HepG2 (cell line): Measurements from ENCODE around the gene NMNAT1. TPM values are rescaled to one million over a fixed set of nuclear protein-coding genes. Genes with fewer than 3 reads are reported as not detected.

Experiments
- ATAC-seq: fragments of 200-7000 bp; cut with Tn5 transposase; 3 replicates; pipeline ENCODE4 v1.9.1; 2020; ENCODE audit warnings: mild to moderate bottlenecking, moderate library complexity
- BruUV-seq: library from RNA; stranded (reverse); fragments of 400-500 nt; replicated peaks from 2 replicates; lab custom pipeline; 2021; lab: Mats Ljungman, UMichigan
- CTCF ChIA-PET: fragments of 300-600 bp; formaldehyde crosslinking; extraction: SDS; loops from one replicate; lab custom pipeline; 2021; ENCODE audit warnings: low total read pairs, inconsistent platforms, low intra/inter-chr PET ratio; lab: Yijun Ruan, JAX
- POLR2A ChIA-PET: fragments of 350-600 bp; sonication (Branson Sonifier 250); formaldehyde crosslinking; loops from one replicate; lab custom pipeline; 2020; ENCODE audit warnings: antibody characterized with exemption, inconsistent platforms; lab: Yijun Ruan, JAX
- DNase-seq: peaks from one replicate; pipeline ENCODE4 v3.0.0-alpha.2; 2015; ENCODE audit warnings: low spot score
- FAIRE-seq: peaks from 3 replicates; lab custom pipeline; 2011; peaks lifted over from hg19 to GRCh38; lab: Jason Lieb, UNC
- H2AFZ ChIP-seq: one replicate; pipeline ENCODE4 v1.6.1; 2011; ENCODE audit warnings: low read length, inconsistent platforms
- H3K27ac ChIP-seq: fragments of 300-600 bp; 3 replicates; pipeline ENCODE4 v1.8.0; 2011; ENCODE audit warnings: mixed run types, mild to moderate bottlenecking, mixed read lengths, low read length, inconsistent platforms; ENCODE audit not compliant: insufficient read depth; ENCODE audit errors: extremely low read length
- H3K27me3 ChIP-seq, 2 experiments: fragments of 200-600 bp in 1 of 2; 2 replicates in 1 of 2; 3 replicates in 1 of 2; pipeline versions ENCODE4 v1.6.0 to v1.8.0; 2011; ENCODE audit warnings: low read length in 2 of 2, mild to moderate bottlenecking in 2 of 2, moderate library complexity in 2 of 2, inconsistent platforms in 1 of 2; ENCODE audit not compliant: insufficient read depth in 2 of 2, control insufficient read depth in 1 of 2
- H3K36me3 ChIP-seq, 2 experiments: fragments of 200-600 bp in 1 of 2; replicated peaks in 1 of 2; 2 replicates in 1 of 2; 3 replicates in 1 of 2; pipeline versions ENCODE4 v1.5.1 to v1.8.0; 2011; ENCODE audit warnings: low read length in 2 of 2, inconsistent platforms in 1 of 2; ENCODE audit not compliant: insufficient read depth in 2 of 2, control insufficient read depth in 1 of 2
- H3K4me1 ChIP-seq: 2 replicates; pipeline ENCODE4 v1.5.1; 2012; ENCODE audit warnings: low read length, inconsistent platforms; ENCODE audit not compliant: insufficient read depth
- H3K4me2 ChIP-seq: 2 replicates; pipeline ENCODE4 v1.6.0; 2011; ENCODE audit warnings: low read depth, low read length, inconsistent platforms
- H3K4me3 ChIP-seq, 3 experiments: fragments of 200-600 bp in 1 of 3; sonication (generic), shearing (Covaris generic) in 1 of 3; replicated peaks in 1 of 3; 2 replicates each; pipeline ENCODE4 v1.5.1; 2011 to 2016; ENCODE audit warnings: low read length in 3 of 3, inconsistent platforms in 2 of 3, low read depth in 2 of 3, mild to moderate bottlenecking in 2 of 3, control low read depth in 1 of 3, mixed read lengths in 1 of 3; ENCODE audit not compliant: insufficient read depth in 1 of 3
- H3K79me2 ChIP-seq: one replicate; pipeline ENCODE4 v1.6.1; 2011; ENCODE audit warnings: low read length, inconsistent platforms; ENCODE audit not compliant: insufficient read depth
- H3K9ac ChIP-seq: 2 replicates; pipeline ENCODE4 v1.6.0; 2011; ENCODE audit warnings: mild to moderate bottlenecking, low read depth, low read length, inconsistent platforms; ENCODE audit not compliant: insufficient read depth
- H3K9me3 ChIP-seq: 2 replicates; pipeline ENCODE4 v1.5.1; 2012; ENCODE audit warnings: mild to moderate bottlenecking, low read length
- H4K20me1 ChIP-seq: 2 replicates; pipeline ENCODE4 v1.6.0; 2011; ENCODE audit warnings: inconsistent platforms, mild to moderate bottlenecking, low read length, moderate library complexity; ENCODE audit not compliant: insufficient read depth
- JUN ChIP-seq: sonication (generic); formaldehyde crosslinking; IDR thresholded peaks from 2 replicates; pipeline ENCODE4 v1.4.0; 2020; ENCODE audit warnings: mild to moderate bottlenecking, missing genetic modification reagents
- KDM5B ChIP-seq: sonication (generic); formaldehyde crosslinking; IDR thresholded peaks from 2 replicates; pipeline ENCODE4 v1.4.0; 2020; ENCODE audit warnings: missing genetic modification reagents, mild to moderate bottlenecking, borderline replicate concordance
- PATZ1 ChIP-seq: sonication (generic); formaldehyde crosslinking; IDR thresholded peaks from 2 replicates; pipeline ENCODE4 v1.4.0; 2020; ENCODE audit warnings: missing genetic modification reagents
- ZNF772 ChIP-seq: sonication (generic); formaldehyde crosslinking; IDR thresholded peaks from 2 replicates; pipeline ENCODE4 v1.5.0; 2020; ENCODE audit warnings: mild to moderate bottlenecking, missing genetic modification reagents
- WGBS: methylation state at CpG from one replicate; pipeline ENCODE4 v1.1.6; 2017; ENCODE audit warnings: low lambda C conversion rate; 5-methylcytosine and 5-hydroxymethylcytosine counted together
- in situ Hi-C: cut with HindIII; loops from 2 replicates; pipeline ENCODE4 v1.10.0; 2017; ENCODE audit warnings: low pct_unique_long_range_greater_than_20kb; ENCODE audit not compliant: extremely low pct_ligation_motif_present
- intact Hi-C: fragments of 100-400 bp; cut with micrococcal nuclease; formaldehyde crosslinking; loops from one replicate; pipeline ENCODE4 v1.10.0; 2022; ENCODE audit not compliant: unreplicated experiment
- polyA plus RNA-seq, 8 experiments: library from polyadenylated mRNA; depleted of rRNA in 3 of 8; stranded (reverse) in 7 of 8; unstranded in 1 of 8; fragments of >200 nt; fragmentation: Illumina TruSeq in 4 of 8; extraction: Trizol in 4 of 8; gene quantifications; 2 replicates each; pipeline versions ENCODE4 v1.2.1 to v1.2.3, GENCODE V29; 2011 to 2016; ENCODE audit warnings: low read depth in 4 of 8, missing spikeins in 1 of 8, mixed read lengths in 1 of 8; ENCODE audit not compliant: insufficient read depth in 1 of 8
- total RNA-seq, 5 experiments: library from RNA; depleted of rRNA; stranded (reverse); fragments of >200 nt; fragmentation: Illumina TruSeq; extraction: Trizol; gene quantifications; 2 replicates each; pipeline ENCODE4 v1.2.3, GENCODE V29; 2016; ENCODE audit warnings: low read depth in 1 of 5

Gene NMNAT1
- total and polyA plus RNA-seq, 2 of the 13 experiments (the other 11 are each of a cell fraction or from before 2014, with no cell fraction given), result 5.6 to 12.2 TPM

- Histone ChIP-seq H3K4me3 (no peak overlapping the region), H3K9me3 (no peaks in the 10 kb centered on the region), H3K36me3 (no peaks in the 10 kb centered on the region; a peak in 1 of 5 replicates), H4K20me1 (peaks cover 4% of the 10 kb centered on the region; the same call in 1 of the 2 replicates), H3K27ac (peak overlapping the region; percentile 56), H3K27me3 (no peaks in the 10 kb centered on the region; a peak in 1 of 5 replicates), H3K79me2 (peaks cover 56% of the 10 kb centered on the region), H3K9ac (no peak overlapping the region), H3K4me2 (peak overlapping the region; percentile 83), H3K4me1 (peaks cover 71% of the 10 kb centered on the region), H2AFZ (no peak overlapping the region)
- intact Hi-C loops, result loop anchor here (5.0 kb wide), 1 partner anchor 40 kb away; the partner anchor contains the start of genes LZIC and NMNAT1
- in situ Hi-C loops, result no loop called here
- ChIA-PET CTCF (no interaction called here), POLR2A (interaction anchor here (0.8 to 3.1 kb wide), 6 partner anchors 9 to 19 kb away, joined by 3 to 12 read pairs (median 4); partner anchors contain the start of gene CTNNBIP1)
- ATAC-seq (no peak), DNase-seq (no peak), FAIRE-seq (no peak)
- no TSS peak for BruUV-seq
- TF ChIP-seq PATZ1 (CRISPR knock-in tag) (peak; percentile 47; the same call in 1 of the 2 replicates), KDM5B (CRISPR knock-in tag) (0 out of 2 replicates have a peak, but pooled peaks have one; percentile 30), JUN (no peak), ZNF772 (CRISPR knock-in tag) (0 out of 2 replicates have a peak, but pooled peaks have one; percentile 3)
- 81% methylated on average over 6 of the region's 6 CpGs for WGBS
These were observed 41.2 kb upstream of the NMNAT1 start for GRCh38 chr1:9902060-9902452.
